ENCODE data around the gene HNRNPAB. TPM values are rescaled to one million over a fixed set of nuclear protein-coding genes. Genes with fewer than 3 reads are reported as not detected.
A peak's percentile ranks its signal among the peaks of the same experiment; 100 is the strongest.

Gene HNRNPAB
- total RNA-seq, 1 experiment from 2014 or later = 547 TPM

- Histone ChIP-seq H2BK5ac (ENCODE audit: insufficient read length, low read length) (no peak within 1 kb of the TSS), H3K4ac (ENCODE audit: low read depth, low read length) (no peak within 1 kb of the TSS), H3K56ac (ENCODE audit: insufficient read length, low read depth, low read length) (no peak within 1 kb of the TSS), H2AFZ (ENCODE audit: low read length) (no peak within 1 kb of the TSS), H3K23me2 (ENCODE audit: insufficient read length, low read depth, low read length, poor library complexity, severe bottlenecking) (peaks cover 3% of the 10 kb centered on the region), H3K9me3 (ENCODE audit: control insufficient read depth, low read depth, low read length) (no peaks in the 10 kb centered on the region), H4K20me1 (ENCODE audit: control insufficient read depth, insufficient read depth, insufficient read length) (no peaks in the 10 kb centered on the region), H3K9ac (ENCODE audit: extremely low read depth, insufficient read length, low read length) (peak within 1 kb of the TSS; percentile 34), H2BK120ac (ENCODE audit: low read depth, low read length, poor library complexity, severe bottlenecking) (no peak within 1 kb of the TSS), H3K27me3 (ENCODE audit: insufficient read depth, low read length) (no peaks in the 10 kb centered on the region), H3K4me1 (ENCODE audit: insufficient read depth, low read length) (no peaks in the 10 kb centered on the region), H2BK20ac (ENCODE audit: low read depth, low read length, poor library complexity, severe bottlenecking) (no peak within 1 kb of the TSS), H3K27ac (ENCODE audit: insufficient read length, low read depth, low read length) (no peak within 1 kb of the TSS), H4K91ac (ENCODE audit: insufficient read length, low read depth, low read length) (no peak within 1 kb of the TSS), H3T11ph (ENCODE audit: low read length) (no peak within 1 kb of the TSS), H2BK15ac (ENCODE audit: low read depth, low read length) (no peak within 1 kb of the TSS), H3K79me1 (ENCODE audit: insufficient read depth, low read depth, low read length, poor library complexity, severe bottlenecking) (no peaks in the 10 kb centered on the region), H3K4me2 (ENCODE audit: insufficient read depth, insufficient read length, low read length) (peak within 1 kb of the TSS; percentile 61), H2BK12ac (ENCODE audit: insufficient read length, low read depth, low read length) (no peak within 1 kb of the TSS), H3K79me2 (ENCODE audit: insufficient read depth, low read length) (peaks cover 4% of the 10 kb centered on the region; the same call in 1 of the 2 replicates), H4K5ac (ENCODE audit: insufficient read length, low read depth, low read length) (no peak within 1 kb of the TSS), H3K23ac (ENCODE audit: insufficient read length, low read depth, low read length) (no peak within 1 kb of the TSS), H2AK5ac (ENCODE audit: insufficient read length, low read length) (no peak within 1 kb of the TSS), H3K14ac (ENCODE audit: insufficient read depth, low read length) (peak within 1 kb of the TSS; percentile 77), H4K8ac (replicated peaks; ENCODE audit: insufficient read length, low read depth, low read length) (no peak within 1 kb of the TSS), H3K18ac (ENCODE audit: insufficient read length, low read depth, low read length) (peak within 1 kb of the TSS; percentile 68)
- WGBS (ENCODE audit: extremely low coverage, insufficient read length, low lambda C conversion rate) = no CpG with 5 or more reads among the region's 102 CpGs
- Mint-ChIP-seq H3K4me3 (peak within 1 kb of the TSS; percentile 79 to 82), H3K27me3 (ENCODE audit: low read depth) (no peaks in the 10 kb centered on the region; the same call in 1 of the 2 replicates), H3K36me3 (ENCODE audit: insufficient read depth in 1 of 3, low read depth in 3 of 3) (peaks cover 32 to 43% (median 43%) of the 10 kb centered on the region in 3 experiments), H3K4me1 (peaks cover 12 to 22% of the 10 kb centered on the region in 2 experiments), H3K9me3 (no peaks in the 10 kb centered on the region; a peak in 1 of 5 replicates), H3K27ac (no peak within 1 kb of the TSS)
- TF ChIP-seq, protein P1, sequence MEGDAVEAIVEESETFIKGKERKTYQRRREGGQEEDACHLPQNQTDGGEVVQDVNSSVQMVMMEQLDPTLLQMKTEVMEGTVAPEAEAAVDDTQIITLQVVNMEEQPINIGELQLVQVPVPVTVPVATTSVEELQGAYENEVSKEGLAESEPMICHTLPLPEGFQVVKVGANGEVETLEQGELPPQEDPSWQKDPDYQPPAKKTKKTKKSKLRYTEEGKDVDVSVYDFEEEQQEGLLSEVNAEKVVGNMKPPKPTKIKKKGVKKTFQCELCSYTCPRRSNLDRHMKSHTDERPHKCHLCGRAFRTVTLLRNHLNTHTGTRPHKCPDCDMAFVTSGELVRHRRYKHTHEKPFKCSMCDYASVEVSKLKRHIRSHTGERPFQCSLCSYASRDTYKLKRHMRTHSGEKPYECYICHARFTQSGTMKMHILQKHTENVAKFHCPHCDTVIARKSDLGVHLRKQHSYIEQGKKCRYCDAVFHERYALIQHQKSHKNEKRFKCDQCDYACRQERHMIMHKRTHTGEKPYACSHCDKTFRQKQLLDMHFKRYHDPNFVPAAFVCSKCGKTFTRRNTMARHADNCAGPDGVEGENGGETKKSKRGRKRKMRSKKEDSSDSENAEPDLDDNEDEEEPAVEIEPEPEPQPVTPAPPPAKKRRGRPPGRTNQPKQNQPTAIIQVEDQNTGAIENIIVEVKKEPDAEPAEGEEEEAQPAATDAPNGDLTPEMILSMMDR (conservative IDR thresholded peaks at IDR 0.05) = peak; percentile 32; the same call in 2 of the 3 replicates
- peak; percentile 78 for DNase-seq
These were observed 28.0 kb downstream of the HNRNPAB start, which contains the start of gene PHYKPL for GRCh38 chr5:178232124-178232919. PHYKPL (minus strand) TSS chr5:178232802; CDS start chr5:178232550, 252 bp downstream.
